OCI-LY3 (cell line): Measurements from ENCODE around the gene ZNF576.

ENCODE experiments used
- CTCF ChIP-seq: fragments of 200-600, 300-600 bp; sonication (generic); IDR thresholded peaks from 2 replicates; pipeline ENCODE4 v1.5.1; 2014; ENCODE audit warnings: antibody characterized with exemption, low read length, low read depth
- EZH2phosphoT487 ChIP-seq: fragments of 200-600 bp; shearing (Covaris generic); IDR thresholded peaks from 2 replicates; pipeline ENCODE4 v1.6.1; 2018; ENCODE audit warnings: antibody characterized with exemption, mixed run types, low read depth

- no peak for TF ChIP-seq CTCF
- no peak for TF ChIP-seq EZH2phosphoT487
These were observed 42.0 kb downstream of the ZNF576 start for GRCh38 chr19:43638214-43638994.
